ENCODE results near the gene KIAA1217.

Gene KIAA1217

DNA sequence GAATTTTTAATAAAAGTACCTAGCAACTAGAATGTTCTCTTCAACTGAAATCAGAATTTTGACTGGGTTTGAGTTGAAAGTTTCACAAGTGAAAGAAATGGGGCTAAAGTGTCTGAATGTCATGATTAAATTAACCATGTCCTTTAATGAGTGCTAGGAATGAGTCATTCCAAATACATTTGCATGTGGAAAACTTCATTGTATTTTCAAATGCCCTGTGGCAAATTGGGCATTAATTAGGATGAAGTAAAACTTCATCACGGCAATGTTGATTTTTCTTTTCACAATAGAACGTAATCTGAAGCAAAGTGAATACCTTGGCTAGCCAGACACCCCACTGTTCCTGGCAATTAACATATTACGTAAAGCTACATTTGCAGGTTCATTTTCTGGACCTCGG is 166.6 kb downstream of the KIAA1217 start:
- no peaks in the 10 kb centered on the region for H3K9me3 ChIP-seq (ENCODE audit: low read length)
- H3F3A ChIP-seq (ENCODE audit: insufficient read depth, low read length) = no peaks in the 10 kb centered on the region

DNA sequence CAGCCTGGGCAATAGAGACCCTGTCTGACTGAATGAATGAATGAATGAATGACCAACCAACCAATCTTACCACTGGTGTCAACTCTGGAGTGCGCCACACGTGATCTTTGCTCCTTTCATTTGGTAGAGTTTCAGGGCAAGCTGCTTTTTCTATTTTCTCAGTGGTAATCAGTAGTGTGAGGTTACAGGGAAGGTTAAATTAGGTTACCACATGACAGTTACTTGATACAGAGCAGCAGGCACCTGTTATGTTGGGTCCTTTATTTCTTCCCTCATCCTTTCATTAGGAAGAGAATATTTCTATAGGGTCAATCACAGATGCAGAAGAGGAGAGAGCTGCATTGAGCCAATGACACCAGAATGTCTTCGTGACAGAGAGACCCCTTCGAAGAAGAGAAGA is 167.8 kb downstream of the KIAA1217 start:
- no peaks in the 10 kb centered on the region for H3F3A ChIP-seq (ENCODE audit: insufficient read depth, low read length)
- no peak overlapping the region for H3K9ac ChIP-seq (ENCODE audit: low read length)
- no peaks in the 10 kb centered on the region for H3K27me3 ChIP-seq (ENCODE audit: insufficient read depth, low read length)
- H3K79me2 ChIP-seq (ENCODE audit: insufficient read depth, low read length) = no peaks in the 10 kb centered on the region
- no peak overlapping the region for H3K4me2 ChIP-seq (ENCODE audit: low read length)
- H2AFZ ChIP-seq (ENCODE audit: low read length) = no peak overlapping the region
- H3K36me3 ChIP-seq (ENCODE audit: insufficient read depth, low read length) = no peaks in the 10 kb centered on the region
- H3K9me2 ChIP-seq (ENCODE audit: low read depth, low read length) = no peaks in the 10 kb centered on the region
- H3K9me3 ChIP-seq (ENCODE audit: low read length) = no peaks in the 10 kb centered on the region
- TF ChIP-seq, protein P1, sequence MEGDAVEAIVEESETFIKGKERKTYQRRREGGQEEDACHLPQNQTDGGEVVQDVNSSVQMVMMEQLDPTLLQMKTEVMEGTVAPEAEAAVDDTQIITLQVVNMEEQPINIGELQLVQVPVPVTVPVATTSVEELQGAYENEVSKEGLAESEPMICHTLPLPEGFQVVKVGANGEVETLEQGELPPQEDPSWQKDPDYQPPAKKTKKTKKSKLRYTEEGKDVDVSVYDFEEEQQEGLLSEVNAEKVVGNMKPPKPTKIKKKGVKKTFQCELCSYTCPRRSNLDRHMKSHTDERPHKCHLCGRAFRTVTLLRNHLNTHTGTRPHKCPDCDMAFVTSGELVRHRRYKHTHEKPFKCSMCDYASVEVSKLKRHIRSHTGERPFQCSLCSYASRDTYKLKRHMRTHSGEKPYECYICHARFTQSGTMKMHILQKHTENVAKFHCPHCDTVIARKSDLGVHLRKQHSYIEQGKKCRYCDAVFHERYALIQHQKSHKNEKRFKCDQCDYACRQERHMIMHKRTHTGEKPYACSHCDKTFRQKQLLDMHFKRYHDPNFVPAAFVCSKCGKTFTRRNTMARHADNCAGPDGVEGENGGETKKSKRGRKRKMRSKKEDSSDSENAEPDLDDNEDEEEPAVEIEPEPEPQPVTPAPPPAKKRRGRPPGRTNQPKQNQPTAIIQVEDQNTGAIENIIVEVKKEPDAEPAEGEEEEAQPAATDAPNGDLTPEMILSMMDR (IDR thresholded peaks at IDR 0.05; ENCODE audit: low read length) = no peak
- no peak for TF ChIP-seq EZH2 (IDR thresholded peaks at IDR 0.05; ENCODE audit: borderline replicate concordance, low read length)
- H3K4me1 ChIP-seq (ENCODE audit: insufficient read depth, low read length, severe bottlenecking) = no peaks in the 10 kb centered on the region
- no peak overlapping the region for H3K4me3 ChIP-seq (ENCODE audit: low read depth, low read length, poor library complexity, severe bottlenecking)
- no peaks in the 10 kb centered on the region for H4K20me1 ChIP-seq (ENCODE audit: insufficient read depth, low read length)
- H3K27ac ChIP-seq (ENCODE audit: low read depth, low read length, poor library complexity, severe bottlenecking) = no peak overlapping the region

More for the DNA sequence above, 166.6 kb downstream of the KIAA1217 start:
- Histone ChIP-seq H3K27me3 (ENCODE audit: insufficient read depth, low read length) (no peaks in the 10 kb centered on the region), H3K4me1 (ENCODE audit: insufficient read depth, low read length, severe bottlenecking) (no peaks in the 10 kb centered on the region), H2AFZ (ENCODE audit: low read length) (no peak overlapping the region), H3K9ac (ENCODE audit: low read length) (no peak overlapping the region), H3K9me2 (ENCODE audit: low read depth, low read length) (no peaks in the 10 kb centered on the region), H3K4me3 (ENCODE audit: low read depth, low read length, poor library complexity, severe bottlenecking) (no peak overlapping the region), H3K27ac (ENCODE audit: low read depth, low read length, poor library complexity, severe bottlenecking) (no peak overlapping the region), H3K79me2 (ENCODE audit: insufficient read depth, low read length) (no peaks in the 10 kb centered on the region), H3K4me2 (ENCODE audit: low read length) (no peak overlapping the region), H4K20me1 (ENCODE audit: insufficient read depth, low read length) (no peaks in the 10 kb centered on the region), H3K36me3 (ENCODE audit: insufficient read depth, low read length) (no peaks in the 10 kb centered on the region)
- TF ChIP-seq EZH2 (IDR thresholded peaks at IDR 0.05; ENCODE audit: borderline replicate concordance, low read length) = no peak
- TF ChIP-seq, protein P1 (IDR thresholded peaks at IDR 0.05; ENCODE audit: low read length) = no peak

DNA sequence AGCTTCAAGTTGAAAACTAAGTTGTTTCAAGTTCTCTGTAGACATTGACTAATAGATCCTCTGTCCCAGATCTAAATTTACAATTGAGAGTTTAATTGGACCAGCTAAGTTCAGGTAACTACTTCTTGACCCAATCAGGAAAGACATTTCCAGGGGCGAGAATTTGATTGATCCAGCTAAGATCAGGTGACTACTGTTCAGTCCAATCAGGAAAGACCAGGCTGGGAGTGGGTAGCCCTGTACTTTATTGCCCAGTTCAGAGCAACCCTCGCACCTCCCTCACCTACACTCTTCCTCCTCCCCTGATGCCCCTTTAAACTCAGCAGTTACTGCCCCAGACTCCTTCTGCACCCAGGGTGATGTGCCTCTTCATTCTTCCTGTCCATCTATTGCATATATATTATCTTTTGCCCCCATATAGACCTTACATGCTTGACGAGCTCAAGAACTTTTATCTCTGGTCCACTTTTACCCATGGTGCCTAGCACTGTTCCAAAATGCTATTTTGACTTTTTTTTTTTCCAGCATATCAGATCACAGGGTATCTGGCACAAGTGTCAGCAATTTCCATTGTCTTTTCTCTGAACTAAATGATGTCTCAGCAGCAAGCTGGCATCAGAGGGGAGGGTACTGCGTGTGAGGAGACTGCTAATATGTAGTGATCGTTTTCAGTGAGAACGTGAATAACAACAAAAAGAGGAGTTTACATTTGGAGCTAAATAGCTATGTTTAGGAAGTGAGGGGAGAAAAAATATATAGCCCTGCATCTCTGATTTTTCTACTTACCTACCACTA is 169.4 kb downstream of the KIAA1217 start:
- no peaks in the 10 kb centered on the region for H3K36me3 ChIP-seq (ENCODE audit: insufficient read depth, low read length)
- no peaks in the 10 kb centered on the region for H4K20me1 ChIP-seq (ENCODE audit: insufficient read depth, low read length)
- H3K27ac ChIP-seq (ENCODE audit: low read depth, low read length, poor library complexity, severe bottlenecking) = no peak overlapping the region
- no peak overlapping the region for H3K9ac ChIP-seq (ENCODE audit: low read length)
- H3K4me2 ChIP-seq (ENCODE audit: low read length) = no peak overlapping the region
- H3K4me1 ChIP-seq (ENCODE audit: insufficient read depth, low read length, severe bottlenecking) = no peaks in the 10 kb centered on the region
- no peak overlapping the region for H2AFZ ChIP-seq (ENCODE audit: low read length)
- no peaks in the 10 kb centered on the region for H3K9me2 ChIP-seq (ENCODE audit: low read depth, low read length)
- H3K4me3 ChIP-seq (ENCODE audit: low read depth, low read length, poor library complexity, severe bottlenecking) = no peak overlapping the region
- H3K27me3 ChIP-seq (ENCODE audit: insufficient read depth, low read length) = no peaks in the 10 kb centered on the region
- no peaks in the 10 kb centered on the region for H3K79me2 ChIP-seq (ENCODE audit: insufficient read depth, low read length)
- no peaks in the 10 kb centered on the region for H3F3A ChIP-seq (ENCODE audit: insufficient read depth, low read length)
- TF ChIP-seq, protein P1 (IDR thresholded peaks at IDR 0.05; ENCODE audit: low read length) = no peak
- H3K9me3 ChIP-seq (ENCODE audit: low read length) = no peaks in the 10 kb centered on the region
